ENCODE measurements around the gene ZSCAN16. TPM values are rescaled to one million over a fixed set of nuclear protein-coding genes. Genes with fewer than 3 reads are reported as not detected.

Gene ZSCAN16
- total and polyA plus RNA-seq, 10 of the 15 experiments (the other 5 are each of a cell fraction or from before 2014, with no cell fraction given), result 4.6 to 13.8 (median 10.3) TPM

DNA sequence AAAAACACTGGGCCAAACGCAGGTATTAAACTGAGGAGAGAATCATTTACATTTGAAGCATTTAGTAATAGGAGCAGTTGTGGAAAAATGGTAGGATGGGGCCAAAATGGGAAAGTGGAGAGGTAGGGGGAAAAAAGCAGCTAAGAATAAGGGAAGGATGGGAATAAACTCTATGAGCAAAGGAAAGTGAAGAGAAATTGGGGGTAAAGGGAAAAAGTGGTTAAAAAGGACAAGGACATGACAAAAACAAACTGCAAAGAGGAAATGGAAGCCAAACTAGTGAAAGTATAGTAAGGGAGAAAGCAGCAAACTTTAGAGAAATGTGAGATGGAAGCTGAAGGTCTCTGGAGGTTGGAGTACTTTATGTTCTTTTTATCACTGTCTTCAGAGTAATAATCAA lies 6.2 kb upstream of the ZSCAN16 start:
- ChIA-PET POLR2A (interaction anchor here (1.5 kb wide), 1 partner anchor 10 kb away, joined by 3 read pairs; no protein-coding TSS in a partner anchor), RAD21 (ENCODE audit: unreplicated experiment) (no interaction called here), CTCF (no interaction called here), SMC1A (ENCODE audit: uncharacterized antibody, unreplicated experiment) (interaction anchor here (1.7 to 2.4 kb wide), 2 partner anchors 10 to 13 kb away, joined by 5 to 7 read pairs; no protein-coding TSS in a partner anchor)
- Histone ChIP-seq H2AFZ (ENCODE audit: control insufficient read depth, low read depth, low read length) (no peak overlapping the region), H3K79me2 (ENCODE audit: control insufficient read depth, insufficient read depth, low read length) (no peaks in the 10 kb centered on the region), H3K4me2 (ENCODE audit: control insufficient read depth, insufficient read depth) (no peak overlapping the region), H3K27me3 (replicated peaks in 1 of 2; ENCODE audit: control insufficient read depth in 2 of 2, insufficient read depth in 2 of 2, low read length in 1 of 2) (no peaks in the 10 kb centered on the region), H3K9ac (ENCODE audit: control insufficient read depth, insufficient read depth, low read length) (no peak overlapping the region), H3K4me1 (ENCODE audit: control insufficient read depth, insufficient read depth, low read length) (no peaks in the 10 kb centered on the region), H3K9me3 (replicated peaks; ENCODE audit: control insufficient read depth, insufficient read depth, low read length) (no peaks in the 10 kb centered on the region), H3K36me3 (ENCODE audit: control insufficient read depth in 2 of 2, insufficient read depth in 2 of 2, low read length in 1 of 2) (peaks cover 0 to 21% of the 10 kb centered on the region in 2 experiments; a peak in 3 of 4 replicates), H4K20me1 (ENCODE audit: control insufficient read depth, insufficient read depth) (no peaks in the 10 kb centered on the region; the same call in 1 of the 2 replicates), H3K4me3 (no peak overlapping the region), H3K27ac (ENCODE audit: control insufficient read depth, insufficient read depth) (no peak overlapping the region)
- DNase-seq (ENCODE audit: low read depth, low spot score), result no peak
- no TSS peak for BruUV-seq (replicated peaks)
- in situ Hi-C loops (cut with MboI), result no loop called here
- FAIRE-seq, result no peak
- ATAC-seq, result no peak
- TF ChIP-seq PKNOX1 (IDR thresholded peaks at IDR 0.05) (no peak), BACH1 (IDR thresholded peaks at IDR 0.05; ENCODE audit: borderline replicate concordance) (no peak), ZNF274 (IDR thresholded peaks at IDR 0.05; ENCODE audit: insufficient read depth, insufficient read length) (no peak), CREB1 (IDR thresholded peaks at IDR 0.05; ENCODE audit: low read depth) (no peak), CEBPZ (IDR thresholded peaks at IDR 0.05; ENCODE audit: low read depth, low read length) (no peak)
- TF ChIP-seq, protein P1, sequence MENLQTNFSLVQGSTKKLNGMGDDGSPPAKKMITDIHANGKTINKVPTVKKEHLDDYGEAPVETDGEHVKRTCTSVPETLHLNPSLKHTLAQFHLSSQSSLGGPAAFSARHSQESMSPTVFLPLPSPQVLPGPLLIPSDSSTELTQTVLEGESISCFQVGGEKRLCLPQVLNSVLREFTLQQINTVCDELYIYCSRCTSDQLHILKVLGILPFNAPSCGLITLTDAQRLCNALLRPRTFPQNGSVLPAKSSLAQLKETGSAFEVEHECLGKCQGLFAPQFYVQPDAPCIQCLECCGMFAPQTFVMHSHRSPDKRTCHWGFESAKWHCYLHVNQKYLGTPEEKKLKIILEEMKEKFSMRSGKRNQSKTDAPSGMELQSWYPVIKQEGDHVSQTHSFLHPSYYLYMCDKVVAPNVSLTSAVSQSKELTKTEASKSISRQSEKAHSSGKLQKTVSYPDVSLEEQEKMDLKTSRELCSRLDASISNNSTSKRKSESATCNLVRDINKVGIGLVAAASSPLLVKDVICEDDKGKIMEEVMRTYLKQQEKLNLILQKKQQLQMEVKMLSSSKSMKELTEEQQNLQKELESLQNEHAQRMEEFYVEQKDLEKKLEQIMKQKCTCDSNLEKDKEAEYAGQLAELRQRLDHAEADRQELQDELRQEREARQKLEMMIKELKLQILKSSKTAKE (IDR thresholded peaks at IDR 0.05; ENCODE audit: low read depth, poor library complexity, severe bottlenecking), result no peak
- intact Hi-C loops (cut with micrococcal nuclease; ENCODE audit: unreplicated experiment), result no loop called here
- 100% methylated on average over 1 of the region's 1 CpG for WGBS (ENCODE audit: insufficient coverage, insufficient replicate concordance, low lambda C conversion rate, missing lambda C conversion rate)

All from GM12878 (cell line).